Right atrium auricular region (tissue), 2 donors: Measurements from ENCODE around the gene SOX6. TPM values are rescaled to one million over a fixed set of nuclear protein-coding genes. Genes with fewer than 3 reads are reported as not detected.

Experiments used
- DNase-seq: peaks from one replicate; pipeline ENCODE4 v3.0.0-alpha.2; 2019; ENCODE audit warnings: low spot score
- H3K27ac ChIP-seq, 2 donors: fragments of 200-600 bp; sonication (generic); 1 replicate in 1 of 2; 2 replicates in 1 of 2; pipeline ENCODE4 v1.5.1; 2016 to 2019
- H3K27me3 ChIP-seq, 2 donors: fragments of 200-600 bp; sonication (generic); one replicate each; pipeline versions ENCODE4 v1.5.1 to v1.6.0; 2017 to 2019
- H3K36me3 ChIP-seq: fragments of 200-600 bp; sonication (generic); one replicate; pipeline ENCODE4 v1.5.1; 2016
- H3K4me1 ChIP-seq, 2 donors: fragments of 200-600 bp; sonication (generic); one replicate each; pipeline versions ENCODE4 v1.5.1 to v1.6.0; 2017 to 2019
- H3K4me3 ChIP-seq, 2 donors: fragments of 200-600 bp; sonication (generic); 1 replicate in 1 of 2; 2 replicates in 1 of 2; pipeline ENCODE4 v1.5.1; 2017 to 2019; ENCODE audit warnings: mild to moderate bottlenecking in 1 of 2, moderate library complexity in 1 of 2
- H3K9me3 ChIP-seq, 2 donors: fragments of 200-600 bp; sonication (generic); one replicate each; pipeline ENCODE4 v1.5.1; 2019
- CTCF ChIP-seq, 2 donors: fragments of 200-600 bp; sonication (generic); IDR thresholded peaks; one replicate each; pipeline ENCODE4 v1.5.1; 2019; ENCODE audit warnings: antibody characterized with exemption in 2 of 2
- total RNA-seq, 2 donors: library from RNA; depleted of rRNA; stranded (reverse); fragments of >200 nt; gene quantifications; one replicate each; pipeline ENCODE4 v1.1.0, GENCODE V29; 2016

Gene SOX6
- total RNA-seq, 2 donors from 2014 or later: 13.5 to 14.3 TPM

GRCh38 chr11:16252373-16252772 lies 104.0 kb downstream of the SOX6 start:
- Histone ChIP-seq H3K4me3 (no peak overlapping the region), H3K27ac (no peak overlapping the region), H3K9me3 (no peaks in the 10 kb centered on the region), H3K4me1 (no peaks in the 10 kb centered on the region), H3K27me3 (no peaks in the 10 kb centered on the region), H3K36me3 (no peaks in the 10 kb centered on the region)
- no peak for DNase-seq
- peak in 1 of 2 donors; percentile 43 for TF ChIP-seq CTCF (IDR thresholded peaks at IDR 0.05)

GRCh38 chr11:16248248-16248647 lies 108.1 kb downstream of the SOX6 start:
- Histone ChIP-seq H3K27me3 (no peaks in the 10 kb centered on the region), H3K4me1 (no peaks in the 10 kb centered on the region), H3K9me3 (peaks cover 0 to 9% of the 10 kb centered on the region in 2 donors), H3K4me3 (no peak overlapping the region), H3K27ac (no peak overlapping the region), H3K36me3 (no peaks in the 10 kb centered on the region)
- DNase-seq: no peak
- no peak for TF ChIP-seq CTCF (IDR thresholded peaks at IDR 0.05)

- peaks cover 0 to 9% of the 10 kb centered on the region in 2 donors for H3K9me3 ChIP-seq
- no peaks in the 10 kb centered on the region for H3K27me3 ChIP-seq
- no peaks in the 10 kb centered on the region for H3K36me3 ChIP-seq
- no peak for DNase-seq
- TF ChIP-seq CTCF (IDR thresholded peaks at IDR 0.05): no peak
- H3K4me1 ChIP-seq: peaks cover 0 to 6% of the 10 kb centered on the region in 2 donors
- H3K27ac ChIP-seq: no peak overlapping the region
- no peak overlapping the region for H3K4me3 ChIP-seq
Observed at GRCh38 chr11:16242806-16243205, 113.5 kb downstream of the SOX6 start.

GRCh38 chr11:16240687-16241086 lies 115.7 kb downstream of the SOX6 start:
- DNase-seq: no peak
- Histone ChIP-seq H3K4me3 (no peak overlapping the region), H3K27me3 (no peaks in the 10 kb centered on the region), H3K27ac (no peak overlapping the region), H3K36me3 (no peaks in the 10 kb centered on the region), H3K4me1 (peaks cover 0 to 17% of the 10 kb centered on the region in 2 donors), H3K9me3 (peaks cover 0 to 5% of the 10 kb centered on the region in 2 donors)
- no peak for TF ChIP-seq CTCF (IDR thresholded peaks at IDR 0.05)

GRCh38 chr11:16239141-16240105 lies 116.9 kb downstream of the SOX6 start:
- Histone ChIP-seq H3K4me1 (peaks cover 0 to 17% of the 10 kb centered on the region in 2 donors), H3K9me3 (no peaks in the 10 kb centered on the region), H3K36me3 (no peaks in the 10 kb centered on the region), H3K4me3 (peak overlapping the region in 1 of 2 donors; percentile 22), H3K27me3 (no peaks in the 10 kb centered on the region), H3K27ac (peak overlapping the region; percentile 65 to 79)
- no peak for TF ChIP-seq CTCF (IDR thresholded peaks at IDR 0.05)
- no peak for DNase-seq
